Ectodermal cell (in vitro differentiated cells): ENCODE data around the gene WDR31.
"Not testable (repeated sequence)": the region's sequence is repeated elsewhere in the genome, so short reads cannot be mapped to it uniquely, and the experiment has no call there.

ENCODE experiments used
- H3K27ac ChIP-seq: 2 replicates; pipeline ENCODE4 v1.7.0; 2013; ENCODE audit warnings: mild to moderate bottlenecking, low read depth, low read length; ENCODE audit not compliant: insufficient read depth, poor library complexity, severe bottlenecking
- H3K27me3 ChIP-seq: 2 replicates; pipeline ENCODE4 v1.7.0; 2013; ENCODE audit warnings: mild to moderate bottlenecking, low read length; ENCODE audit not compliant: insufficient read depth, control insufficient read depth, poor library complexity, severe bottlenecking
- H3K36me3 ChIP-seq: one replicate; pipeline ENCODE4 v1.7.0; 2013; ENCODE audit warnings: low read length; ENCODE audit not compliant: control insufficient read depth, insufficient read depth
- H3K4me1 ChIP-seq: one replicate; pipeline ENCODE4 v1.7.0; 2013; ENCODE audit warnings: low read length; ENCODE audit not compliant: control insufficient read depth, insufficient read depth
- H3K4me3 ChIP-seq: 2 replicates; pipeline ENCODE4 v1.7.0; 2013; ENCODE audit warnings: low read depth, low read length, control low read depth; ENCODE audit not compliant: insufficient read depth
- H3K9me3 ChIP-seq: 2 replicates; pipeline ENCODE4 v1.7.0; 2013; ENCODE audit warnings: mild to moderate bottlenecking, low read length, moderate library complexity; ENCODE audit not compliant: control insufficient read depth
- WGBS, 2 experiments: methylation state at CpG; one replicate each; pipeline ENCODE4 v1.1.7; 2013; ENCODE audit warnings: missing lambda C conversion rate in 2 of 2; 5-methylcytosine and 5-hydroxymethylcytosine counted together

The WDR31 gene

GRCh38 chr9:113379094-113379828 is 39.2 kb upstream of the WDR31 start:
- not testable (repeated sequence) for H3K36me3 ChIP-seq, H3K4me1 ChIP-seq, H3K27me3 ChIP-seq, H3K27ac ChIP-seq, H3K4me3 ChIP-seq, H3K9me3 ChIP-seq
- WGBS, 2 experiments: 85 to 88% methylated on average over 24 of the region's 24 CpGs

GRCh38 chr9:113376634-113377567 is 36.8 kb upstream of the WDR31 start, which contains the start of gene HDHD3:
HDHD3 (minus strand) TSS chr9:113376986; CDS start chr9:113374354, 2,632 bp downstream.
- WGBS, 2 experiments: 0% methylated on average over 69 to 74 of the region's 74 CpGs
- Histone ChIP-seq H3K9me3 (no peaks in the 10 kb centered on the region), H3K4me1 (no peaks in the 10 kb centered on the region), H3K27ac (no peak within 1 kb of the TSS), H3K4me3 (peak within 1 kb of the TSS; percentile 71), H3K36me3 (peaks cover 5% of the 10 kb centered on the region), H3K27me3 (no peaks in the 10 kb centered on the region)

DNA sequence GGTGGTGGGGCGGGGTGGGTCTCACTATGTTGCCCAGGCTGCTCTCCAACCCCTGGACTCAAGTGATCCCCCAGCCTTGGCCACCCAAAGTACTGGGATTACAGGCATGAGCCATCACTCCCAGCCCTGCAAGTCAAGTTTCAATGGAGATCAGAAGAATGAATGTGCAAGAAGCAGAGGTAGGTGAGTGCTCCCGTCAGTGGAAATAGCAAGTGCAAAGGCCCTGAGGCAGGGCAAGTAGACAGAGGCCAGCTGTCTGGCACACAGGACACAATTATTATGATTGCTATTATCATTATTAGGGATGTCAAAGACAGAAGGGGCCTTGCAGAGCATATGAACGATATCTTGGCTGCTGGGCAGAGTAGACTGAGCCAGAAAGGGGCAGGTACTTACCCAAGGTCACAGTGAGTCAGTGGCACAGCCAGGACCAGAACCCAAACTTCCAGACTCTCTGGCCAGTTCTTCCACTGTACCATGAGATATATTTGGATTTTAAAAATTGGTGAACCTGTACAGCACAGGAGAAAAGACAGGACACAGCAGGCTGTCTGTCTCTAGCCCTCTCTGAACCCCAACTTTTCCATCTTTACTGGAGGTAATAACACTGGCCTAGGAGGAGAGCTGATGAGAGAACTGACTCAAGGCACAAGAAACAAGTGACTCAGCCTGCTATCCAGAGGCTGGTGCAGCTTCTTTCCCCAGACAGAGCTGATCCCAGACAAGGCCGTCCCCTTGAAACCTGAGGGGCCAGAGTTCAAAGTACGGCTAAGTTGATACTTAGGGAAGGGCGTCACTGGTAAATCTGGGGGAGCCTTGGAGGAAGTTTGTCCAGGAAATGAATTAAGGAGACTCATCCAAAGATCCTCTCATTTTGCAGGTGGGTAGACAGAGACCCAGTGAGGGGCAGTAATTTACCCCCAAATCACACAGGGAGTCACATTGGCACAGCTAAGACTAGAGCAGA is 35.3 kb upstream of the WDR31 start:
- no peaks in the 10 kb centered on the region for H3K9me3 ChIP-seq
- H3K4me3 ChIP-seq: peak overlapping the region; percentile 19
- H3K27me3 ChIP-seq: no peaks in the 10 kb centered on the region
- H3K4me1 ChIP-seq: no peaks in the 10 kb centered on the region
- peaks cover 5% of the 10 kb centered on the region for H3K36me3 ChIP-seq
- 83 to 84% methylated on average over 6 of the region's 6 CpGs for WGBS, 2 experiments
- no peak overlapping the region for H3K27ac ChIP-seq

DNA sequence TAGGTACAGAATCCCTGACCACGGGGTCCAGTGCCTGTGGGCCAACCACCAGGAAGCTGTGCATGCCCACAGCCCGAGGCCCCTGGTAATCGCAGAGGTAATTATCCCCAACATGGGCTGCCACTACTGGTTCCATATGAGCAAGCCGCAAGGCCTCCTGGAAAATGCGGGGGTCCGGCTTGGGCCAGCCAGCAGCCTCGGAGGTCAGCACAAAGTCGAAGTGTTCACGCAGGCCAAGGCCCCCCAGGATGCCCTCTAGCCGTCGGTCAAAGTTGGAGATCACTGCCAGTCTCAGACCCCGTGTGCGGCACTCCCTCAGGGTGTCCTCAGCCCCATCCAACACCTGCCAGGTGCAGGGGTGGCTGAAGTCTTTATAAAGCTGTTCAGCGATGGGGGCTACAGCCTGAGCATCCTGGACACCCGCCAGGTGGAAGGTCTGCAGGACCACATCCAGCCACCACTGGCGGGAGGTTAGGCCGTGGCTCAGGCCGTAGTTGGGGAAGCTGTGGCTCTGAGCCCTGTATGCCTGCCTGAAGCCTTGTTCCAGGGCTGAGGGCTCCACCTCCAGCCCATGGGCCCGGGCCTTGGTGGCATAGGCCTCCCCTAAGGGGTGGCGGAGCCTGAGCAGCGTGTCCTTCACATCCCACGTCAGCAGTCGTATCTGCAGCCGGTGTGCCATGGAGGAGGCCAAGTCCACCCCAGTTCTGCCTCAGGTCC is 33.8 kb upstream of the WDR31 start:
- Histone ChIP-seq H3K4me3 (no peak overlapping the region), H3K36me3 (peaks cover 5% of the 10 kb centered on the region), H3K9me3 (no peaks in the 10 kb centered on the region), H3K27me3 (no peaks in the 10 kb centered on the region), H3K27ac (no peak overlapping the region), H3K4me1 (no peaks in the 10 kb centered on the region)
- WGBS, 2 experiments: 93 to 94% methylated on average over 24 of the region's 24 CpGs

- Histone ChIP-seq H3K9me3 (no peaks in the 10 kb centered on the region), H3K36me3 (peaks cover 5% of the 10 kb centered on the region), H3K27ac (no peak overlapping the region), H3K4me3 (no peak overlapping the region), H3K27me3 (no peaks in the 10 kb centered on the region), H3K4me1 (no peaks in the 10 kb centered on the region)
- 71 to 75% methylated on average over 3 of the region's 3 CpGs for WGBS, 2 experiments
Measured at GRCh38 chr9:113373256-113373655, 33.2 kb upstream of the WDR31 start.

DNA sequence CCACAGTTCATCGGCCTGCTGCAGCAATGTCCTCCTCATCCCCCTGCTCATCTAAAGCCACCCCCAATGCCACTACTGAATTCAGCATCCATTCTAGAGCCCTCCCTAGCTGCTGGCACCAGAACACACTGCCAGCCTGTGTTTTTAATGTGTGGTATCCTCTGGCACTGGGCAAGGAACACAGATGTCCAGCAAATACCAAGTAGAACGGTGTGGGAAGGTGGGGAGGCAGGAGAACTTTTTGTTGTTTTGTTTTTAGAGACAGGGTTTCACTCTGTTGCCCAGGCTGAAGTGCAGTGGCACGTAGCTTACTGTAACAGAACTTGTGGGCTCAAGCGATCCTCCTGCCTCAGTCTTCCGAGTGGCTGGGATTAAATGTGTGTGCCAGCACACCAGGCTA is 32.0 kb upstream of the WDR31 start:
- H3K27me3 ChIP-seq: no peaks in the 10 kb centered on the region
- H3K36me3 ChIP-seq: peaks cover 5% of the 10 kb centered on the region
- no peaks in the 10 kb centered on the region for H3K4me1 ChIP-seq
- no peak overlapping the region for H3K4me3 ChIP-seq
- H3K9me3 ChIP-seq: no peaks in the 10 kb centered on the region
- H3K27ac ChIP-seq: no peak overlapping the region
- 93 to 95% methylated on average over 5 of the region's 5 CpGs for WGBS, 2 experiments

DNA sequence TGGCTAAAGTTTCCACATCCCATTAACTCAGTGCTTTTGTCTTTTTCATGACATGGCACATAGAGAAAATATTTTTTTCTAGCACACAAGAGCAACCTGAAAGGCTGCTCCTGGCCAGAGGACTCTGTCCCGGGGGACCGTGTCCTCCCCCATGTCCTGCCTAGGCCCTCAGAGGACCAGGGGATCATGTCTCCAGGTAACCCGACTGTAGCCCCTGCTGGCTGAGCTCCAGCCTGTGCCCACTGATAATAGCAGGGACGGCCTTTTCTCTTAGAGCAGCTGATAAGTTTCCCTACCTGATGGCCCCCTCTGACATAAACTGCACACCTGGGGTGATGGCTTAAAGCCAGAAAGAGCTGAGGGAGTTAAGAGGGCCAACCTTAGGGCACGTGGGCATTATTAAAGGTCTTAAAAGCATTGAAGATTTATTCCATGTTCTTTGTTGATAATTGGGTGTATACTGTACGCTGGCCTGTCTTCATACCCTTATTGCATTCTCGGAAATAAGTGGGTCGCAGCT is 30.8 kb upstream of the WDR31 start:
- no peaks in the 10 kb centered on the region for H3K4me1 ChIP-seq
- no peaks in the 10 kb centered on the region for H3K9me3 ChIP-seq
- 89 to 90% methylated on average over 8 of the region's 8 CpGs for WGBS, 2 experiments
- H3K27ac ChIP-seq: no peak overlapping the region
- H3K27me3 ChIP-seq: no peaks in the 10 kb centered on the region
- H3K36me3 ChIP-seq: peaks cover 5% of the 10 kb centered on the region
- no peak overlapping the region for H3K4me3 ChIP-seq

- no peak overlapping the region for H3K27ac ChIP-seq
- 84 to 85% methylated on average over 11 of the region's 11 CpGs for WGBS, 2 experiments
- no peaks in the 10 kb centered on the region for H3K27me3 ChIP-seq
- no peaks in the 10 kb centered on the region for H3K9me3 ChIP-seq
- H3K4me3 ChIP-seq: no peak overlapping the region
- no peaks in the 10 kb centered on the region for H3K4me1 ChIP-seq
- H3K36me3 ChIP-seq: peaks cover 5% of the 10 kb centered on the region
Measured at GRCh38 chr9:113369855-113370140, 29.7 kb upstream of the WDR31 start.
